GM23338 (cell line): Measurements from ENCODE around the gene VPS54.

Source experiments
- CREB1 ChIP-seq: fragments of 250-450 bp; sonication (Bioruptor Pico); IDR thresholded peaks from 2 replicates; pipeline ENCODE4 v1.5.0; 2020; ENCODE audit warnings: low read depth, mild to moderate bottlenecking, moderate library complexity
- CTCF ChIP-seq, 2 experiments: fragments of 200-600 bp in 1 of 2; sonication (generic) in 1 of 2; conservative IDR thresholded peaks; 2 replicates each; pipeline versions ENCODE4 v1.5.1 to v1.6.1; 2016 to 2017; ENCODE audit warnings: antibody characterized with exemption in 2 of 2, low read depth in 2 of 2, mild to moderate bottlenecking in 2 of 2, moderate library complexity in 1 of 2
- EZH2 ChIP-seq: fragments of 200-600 bp; sonication (generic); IDR thresholded peaks from one replicate; pipeline ENCODE4 v1.8.0; 2017; ENCODE audit warnings: antibody characterized with exemption, mild to moderate bottlenecking, low read depth; ENCODE audit not compliant: unreplicated experiment
- EZH2phosphoT487 ChIP-seq: fragments of 200-600 bp; sonication (generic); IDR thresholded peaks from one replicate; pipeline ENCODE4 v1.8.1; 2018; ENCODE audit warnings: antibody characterized with exemption; ENCODE audit not compliant: unreplicated experiment
- JUNB ChIP-seq: IDR thresholded peaks from one replicate; pipeline ENCODE4 v1.6.1; 2016; ENCODE audit warnings: antibody characterized with exemption; ENCODE audit not compliant: unreplicated experiment
- POLR2AphosphoS5 ChIP-seq: IDR thresholded peaks from 2 replicates; pipeline ENCODE4 v1.6.1; 2016; ENCODE audit warnings: antibody characterized with exemption, low read depth
- REST ChIP-seq: IDR thresholded peaks from one replicate; pipeline ENCODE4 v1.6.1; 2018; ENCODE audit warnings: antibody characterized with exemption; ENCODE audit not compliant: unreplicated experiment

- TF ChIP-seq JUNB (no peak), EZH2 (no peak), POLR2AphosphoS5 (no peak), CTCF (conservative IDR thresholded peaks at IDR 0.05; ENCODE audit: low read depth in 2 of 2) (no peak), CREB1 (no peak), EZH2phosphoT487 (no peak), REST (no peak)
Measured at GRCh38 chr2:63878486-63878885, 140.7 kb downstream of the VPS54 start.
